Epithelial cell of esophagus (primary cell): ENCODE results near the gene PLXNA4.

Source experiments
- DNase-seq: peaks from one replicate; pipeline ENCODE4 v3.0.0; 2010; ENCODE audit warnings: low read depth
- H3K4me3 ChIP-seq: 2 replicates; pipeline ENCODE4 v1.5.1; 2011; ENCODE audit warnings: mild to moderate bottlenecking, low read length, control low read depth
- TF ChIP-seq, protein P1 (sequence below): IDR thresholded peaks from 2 replicates; pipeline ENCODE4 v1.5.1; 2011; ENCODE audit warnings: low read depth, mild to moderate bottlenecking, low read length, control low read depth, inconsistent platforms; ENCODE audit not compliant: insufficient read depth; ENCODE audit errors: missing control alignments

The PLXNA4 gene

DNA sequence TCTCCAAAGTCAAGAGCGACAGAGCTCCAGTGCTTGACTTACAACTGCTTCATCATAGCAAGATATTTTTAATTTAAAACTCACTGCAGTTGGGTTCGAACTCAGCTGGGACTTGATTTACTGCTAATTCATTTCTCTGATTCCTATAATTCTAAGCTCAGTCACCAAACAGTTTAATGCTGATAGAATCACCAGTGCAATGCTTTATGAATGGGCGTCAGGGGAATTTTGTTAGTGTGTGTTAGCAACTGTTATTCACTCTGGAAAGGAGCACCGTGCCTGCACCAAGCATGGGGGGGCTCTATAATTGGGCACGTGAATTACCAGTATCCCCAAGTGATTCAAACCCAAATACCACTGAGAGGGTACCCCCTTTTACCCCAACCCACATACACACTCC is 10.4 kb downstream of the PLXNA4 start:
- no peak for DNase-seq
- H3K4me3 ChIP-seq, result no peak overlapping the region
- TF ChIP-seq, protein P1, sequence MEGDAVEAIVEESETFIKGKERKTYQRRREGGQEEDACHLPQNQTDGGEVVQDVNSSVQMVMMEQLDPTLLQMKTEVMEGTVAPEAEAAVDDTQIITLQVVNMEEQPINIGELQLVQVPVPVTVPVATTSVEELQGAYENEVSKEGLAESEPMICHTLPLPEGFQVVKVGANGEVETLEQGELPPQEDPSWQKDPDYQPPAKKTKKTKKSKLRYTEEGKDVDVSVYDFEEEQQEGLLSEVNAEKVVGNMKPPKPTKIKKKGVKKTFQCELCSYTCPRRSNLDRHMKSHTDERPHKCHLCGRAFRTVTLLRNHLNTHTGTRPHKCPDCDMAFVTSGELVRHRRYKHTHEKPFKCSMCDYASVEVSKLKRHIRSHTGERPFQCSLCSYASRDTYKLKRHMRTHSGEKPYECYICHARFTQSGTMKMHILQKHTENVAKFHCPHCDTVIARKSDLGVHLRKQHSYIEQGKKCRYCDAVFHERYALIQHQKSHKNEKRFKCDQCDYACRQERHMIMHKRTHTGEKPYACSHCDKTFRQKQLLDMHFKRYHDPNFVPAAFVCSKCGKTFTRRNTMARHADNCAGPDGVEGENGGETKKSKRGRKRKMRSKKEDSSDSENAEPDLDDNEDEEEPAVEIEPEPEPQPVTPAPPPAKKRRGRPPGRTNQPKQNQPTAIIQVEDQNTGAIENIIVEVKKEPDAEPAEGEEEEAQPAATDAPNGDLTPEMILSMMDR, result no peak

DNA sequence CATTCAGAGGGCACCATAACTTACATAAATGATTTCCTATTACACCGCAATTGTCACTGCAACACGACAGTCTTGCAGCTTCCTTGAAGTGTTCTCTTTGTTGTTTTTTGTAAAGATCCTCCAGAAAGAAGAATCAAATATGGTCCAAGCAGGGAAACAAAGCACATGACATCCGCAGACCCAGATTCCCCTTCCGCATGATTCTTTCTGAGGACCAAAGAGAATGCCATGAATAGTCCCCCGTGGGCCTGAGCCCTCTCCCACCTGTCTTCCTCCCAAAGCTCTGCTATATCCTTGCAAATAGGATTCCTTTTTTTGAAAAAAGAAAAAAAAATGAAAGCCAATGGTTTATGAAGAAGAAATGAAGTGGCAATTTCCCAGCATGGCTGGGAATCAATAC is 10.8 kb downstream of the PLXNA4 start:
- DNase-seq, result no peak
- no peak overlapping the region for H3K4me3 ChIP-seq
- TF ChIP-seq, protein P1, result no peak

DNA sequence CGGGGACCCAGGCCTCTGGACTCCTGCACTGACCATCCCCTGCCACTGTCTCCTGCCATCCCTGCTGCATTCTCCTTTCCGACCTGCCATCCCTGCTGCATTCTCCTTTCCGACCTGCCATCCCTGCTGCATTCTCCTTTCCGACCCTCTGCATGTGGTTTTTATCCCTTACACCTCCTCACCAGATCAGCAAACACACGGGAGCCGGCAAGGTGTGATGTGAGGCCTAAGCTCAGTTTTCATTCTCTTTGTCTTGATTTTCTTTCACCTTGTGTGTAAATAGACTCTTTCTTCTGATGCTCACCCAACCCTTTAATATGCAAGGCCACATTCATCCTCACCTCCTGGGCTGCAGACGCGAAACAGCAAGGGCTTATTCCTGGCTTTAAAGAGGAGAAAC is 11.4 kb downstream of the PLXNA4 start:
- TF ChIP-seq, protein P1, result no peak
- DNase-seq, result no peak
- no peak overlapping the region for H3K4me3 ChIP-seq

GRCh38 chr7:132564090-132564489 is 12.2 kb downstream of the PLXNA4 start:
- TF ChIP-seq, protein P1, result no peak
- no peak for DNase-seq
- H3K4me3 ChIP-seq, result no peak overlapping the region

GRCh38 chr7:132562690-132563089 is 13.6 kb downstream of the PLXNA4 start:
- no peak for DNase-seq
- TF ChIP-seq, protein P1, result no peak
- no peak overlapping the region for H3K4me3 ChIP-seq

DNA sequence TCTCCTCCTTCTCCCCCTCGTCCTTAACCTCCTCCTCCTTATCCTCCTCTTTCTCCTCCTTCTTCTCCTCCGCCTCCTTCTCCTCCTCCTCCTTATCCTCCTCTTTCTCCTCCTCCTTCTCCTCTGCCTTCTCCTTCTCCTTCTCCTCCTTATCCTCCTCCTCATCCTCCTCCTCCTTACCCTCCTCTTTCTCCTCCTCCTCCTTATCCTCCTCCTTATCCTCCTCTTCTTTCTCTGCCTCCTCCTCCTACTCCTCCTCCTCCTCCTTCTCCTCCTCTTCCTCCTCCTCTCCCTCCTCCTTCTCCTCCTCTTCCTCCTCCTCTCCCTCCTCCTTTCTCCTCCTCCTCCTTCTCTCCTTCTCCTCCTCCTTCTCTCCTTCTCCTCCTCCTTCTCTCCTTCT is 14.5 kb downstream of the PLXNA4 start:
- H3K4me3 ChIP-seq, result no peak overlapping the region
- DNase-seq, result no peak
- TF ChIP-seq, protein P1, result no peak

DNA sequence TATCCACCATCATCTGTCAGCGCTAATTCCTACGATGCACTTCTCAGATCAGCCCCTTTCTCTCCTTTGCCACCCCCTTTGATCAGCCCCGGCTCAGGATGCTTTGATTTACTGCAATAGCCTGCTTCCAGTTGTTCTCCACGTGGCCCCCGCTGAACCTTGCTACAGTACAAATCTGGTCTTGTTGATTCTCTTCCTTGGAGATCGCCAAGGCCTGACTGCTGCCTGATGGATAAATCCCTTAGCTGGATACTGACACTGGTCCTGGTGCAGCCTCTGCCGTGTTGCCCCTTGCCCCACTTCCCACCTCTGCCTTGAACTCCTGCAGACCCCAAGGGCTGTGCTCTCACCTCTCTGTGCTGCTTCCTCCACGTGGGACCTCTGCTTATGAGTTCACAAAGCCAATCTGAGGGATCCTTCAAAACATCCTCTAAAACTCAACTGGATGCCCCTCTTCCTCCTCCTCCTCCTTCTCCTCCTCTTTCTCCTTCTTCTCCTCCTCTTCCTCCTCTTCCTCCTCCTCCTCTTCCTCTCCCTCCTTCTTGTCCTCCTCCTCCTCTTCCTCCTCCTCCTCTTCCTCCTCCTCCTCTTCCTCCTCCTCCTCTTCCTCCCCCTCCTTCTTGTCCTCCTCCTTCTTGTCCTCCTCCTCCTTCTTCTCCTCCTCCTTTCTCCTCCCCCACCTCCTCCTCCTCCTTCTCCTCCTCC is 15.3 kb downstream of the PLXNA4 start:
- H3K4me3 ChIP-seq, result no peak overlapping the region
- TF ChIP-seq, protein P1, result no peak
- DNase-seq, result no peak
